Thoracic aorta (tissue), 2 donors: ENCODE data around the gene DSP. TPM values are rescaled to one million over a fixed set of nuclear protein-coding genes. Genes with fewer than 3 reads are reported as not detected.

Experiments used
- ATAC-seq: fragments of 150-250 bp; one replicate; pipeline ENCODE4 v1.8.0; 2017; ENCODE audit warnings: low read depth; ENCODE audit not compliant: insufficient number of reproducible peaks, low FRiP score
- DNase-seq: peaks from one replicate; pipeline ENCODE4 v3.0.0-alpha.2; 2020; ENCODE audit warnings: low spot score
- H3K27ac ChIP-seq, 2 donors: fragments of 200-600 bp; sonication (generic); 1 replicate in 1 of 2; 2 replicates in 1 of 2; pipeline ENCODE4 v1.5.1; 2016; ENCODE audit warnings: mild to moderate bottlenecking in 2 of 2, moderate library complexity in 2 of 2
- H3K27me3 ChIP-seq: fragments of 200-600 bp; sonication (generic); replicated peaks from 2 replicates; pipeline ENCODE4 v1.6.0; 2016; ENCODE audit warnings: mild to moderate bottlenecking; ENCODE audit not compliant: insufficient read depth
- H3K36me3 ChIP-seq: fragments of 200-600 bp; sonication (generic); one replicate; pipeline ENCODE4 v1.5.1; 2016
- H3K4me1 ChIP-seq, 2 donors: fragments of 200-600 bp; sonication (generic); 1 replicate in 1 of 2; 2 replicates in 1 of 2; pipeline versions ENCODE4 v1.5.1 to v1.6.0; 2016; ENCODE audit warnings: low read depth in 2 of 2, mild to moderate bottlenecking in 1 of 2; ENCODE audit not compliant: control insufficient read depth in 1 of 2
- H3K4me3 ChIP-seq: fragments of 200-600 bp; sonication (generic); 2 replicates; pipeline ENCODE4 v1.5.1; 2016; ENCODE audit warnings: mild to moderate bottlenecking
- H3K9me3 ChIP-seq: fragments of 200-600 bp; sonication (generic); 2 replicates; pipeline ENCODE4 v1.5.1; 2016
- CTCF ChIP-seq: fragments of 200-600 bp; sonication (generic); IDR thresholded peaks from one replicate; pipeline ENCODE4 v1.5.1; 2019; ENCODE audit warnings: antibody characterized with exemption
- total RNA-seq, 2 donors: library from RNA; depleted of rRNA; stranded (reverse); fragments of >200 nt; gene quantifications; one replicate each; pipeline versions ENCODE4 v1.1.0 to v1.2.3, GENCODE V29; 2016

DSP gene
- total RNA-seq, 2 donors from 2014 or later: 5.4 to 6.7 TPM

- H3K4me3 ChIP-seq: no peak overlapping the region
- no peak overlapping the region for H3K27ac ChIP-seq
- peaks cover 12 to 25% of the 10 kb centered on the region in 2 donors for H3K4me1 ChIP-seq
- H3K36me3 ChIP-seq: no peaks in the 10 kb centered on the region
- H3K9me3 ChIP-seq: no peaks in the 10 kb centered on the region
- no peak for DNase-seq
- no peak for TF ChIP-seq CTCF
- no peak for ATAC-seq
- peaks cover 20% of the 10 kb centered on the region for H3K27me3 ChIP-seq
These were observed 4.0 kb downstream of the DSP start for GRCh38 chr6:7545316-7546019.

- no peak for ATAC-seq
These were observed 4.5 kb downstream of the DSP start for GRCh38 chr6:7546020-7546369.

GRCh38 chr6:7546383-7546782 is 4.9 kb downstream of the DSP start:
- TF ChIP-seq CTCF: no peak
- no peak for ATAC-seq
- no peak overlapping the region for H3K27ac ChIP-seq
- H3K4me1 ChIP-seq: peaks cover 8 to 16% of the 10 kb centered on the region in 2 donors
- no peak for DNase-seq
- H3K9me3 ChIP-seq: no peaks in the 10 kb centered on the region
- H3K4me3 ChIP-seq: no peak overlapping the region
- H3K27me3 ChIP-seq: peaks cover 11% of the 10 kb centered on the region
- H3K36me3 ChIP-seq: no peaks in the 10 kb centered on the region

More at GRCh38 chr6:7546020-7546369, 4.5 kb downstream of the DSP start:
- Histone ChIP-seq H3K36me3 (no peaks in the 10 kb centered on the region), H3K27ac (no peak overlapping the region), H3K9me3 (no peaks in the 10 kb centered on the region), H3K4me3 (no peak overlapping the region), H3K27me3 (peaks cover 15% of the 10 kb centered on the region), H3K4me1 (peaks cover 12 to 19% of the 10 kb centered on the region in 2 donors)
- no peak for TF ChIP-seq CTCF
- no peak for DNase-seq

- no peak overlapping the region for H3K4me3 ChIP-seq
- DNase-seq (no peak), ATAC-seq (no peak)
- H3K27me3 ChIP-seq: peaks cover 6% of the 10 kb centered on the region
- peaks cover 4 to 10% of the 10 kb centered on the region in 2 donors for H3K4me1 ChIP-seq
- H3K9me3 ChIP-seq: no peaks in the 10 kb centered on the region
- no peak for TF ChIP-seq CTCF
- H3K36me3 ChIP-seq: no peaks in the 10 kb centered on the region
- H3K27ac ChIP-seq: no peak overlapping the region
These were observed 5.4 kb downstream of the DSP start for GRCh38 chr6:7546896-7547295.

- DNase-seq (no peak), ATAC-seq (no peak)
- no peak for TF ChIP-seq CTCF
- Histone ChIP-seq H3K27ac (no peak overlapping the region), H3K27me3 (peaks cover 6% of the 10 kb centered on the region), H3K36me3 (no peaks in the 10 kb centered on the region), H3K4me3 (no peak overlapping the region), H3K4me1 (peaks cover 0 to 6% of the 10 kb centered on the region in 2 donors), H3K9me3 (no peaks in the 10 kb centered on the region)
These were observed 5.8 kb downstream of the DSP start for GRCh38 chr6:7547315-7547714.
